ENCODE data around the gene CENPW.

- TF ChIP-seq POLR2AphosphoS5 (IDR thresholded peaks at IDR 0.05; ENCODE audit: borderline replicate concordance, low read depth, low read length) (no peak), EZH2 (IDR thresholded peaks at IDR 0.05) (no peak), FOXP2 (optimal IDR thresholded peaks at IDR 0.05; ENCODE audit: control extremely low read depth, extremely low read length, insufficient read depth) (no peak)
Observed at GRCh38 chr6:126337323-126337722, 2.6 kb upstream of the CENPW start.
